ENCODE data around the gene PSG5. TPM values are rescaled to one million over a fixed set of nuclear protein-coding genes. Genes with fewer than 3 reads are reported as not detected.
"Not testable (repeated sequence)": the region's sequence is repeated elsewhere in the genome, so short reads cannot be mapped to it uniquely, and the experiment has no call there.

Gene PSG5
- total RNA-seq, 1 experiment from 2014 or later: not detected

- H2BK5ac ChIP-seq (ENCODE audit: insufficient read length, low read length); H4K91ac ChIP-seq (ENCODE audit: insufficient read length, low read depth, low read length); H3K9ac ChIP-seq (ENCODE audit: extremely low read depth, insufficient read length, low read length); H3K36me3 Mint-ChIP-seq (ENCODE audit: insufficient read depth in 1 of 3, low read depth in 3 of 3); H3K4ac ChIP-seq (ENCODE audit: low read depth, low read length); H2BK120ac ChIP-seq (ENCODE audit: low read depth, low read length, poor library complexity, severe bottlenecking); H3K4me2 ChIP-seq (ENCODE audit: insufficient read depth, insufficient read length, low read length); H4K20me1 ChIP-seq (ENCODE audit: control insufficient read depth, insufficient read depth, insufficient read length); H4K8ac ChIP-seq (replicated peaks; ENCODE audit: insufficient read length, low read depth, low read length); H2BK12ac ChIP-seq (ENCODE audit: insufficient read length, low read depth, low read length); H3K4me1 Mint-ChIP-seq; H3K23ac ChIP-seq (ENCODE audit: insufficient read length, low read depth, low read length); H3T11ph ChIP-seq (ENCODE audit: low read length); H3K27ac ChIP-seq (ENCODE audit: insufficient read length, low read depth, low read length); H3K4me3 Mint-ChIP-seq; H3K14ac ChIP-seq (ENCODE audit: insufficient read depth, low read length); H3K18ac ChIP-seq (ENCODE audit: insufficient read length, low read depth, low read length); H2BK15ac ChIP-seq (ENCODE audit: low read depth, low read length); H3K27me3 ChIP-seq (ENCODE audit: insufficient read depth, low read length); H2AK5ac ChIP-seq (ENCODE audit: insufficient read length, low read length); H3K4me1 ChIP-seq (ENCODE audit: insufficient read depth, low read length); H3K27ac Mint-ChIP-seq; H3K23me2 ChIP-seq (ENCODE audit: insufficient read length, low read depth, low read length, poor library complexity, severe bottlenecking); H2AFZ ChIP-seq (ENCODE audit: low read length); H2BK20ac ChIP-seq (ENCODE audit: low read depth, low read length, poor library complexity, severe bottlenecking); H3K79me1 ChIP-seq (ENCODE audit: insufficient read depth, low read depth, low read length, poor library complexity, severe bottlenecking); H3K79me2 ChIP-seq (ENCODE audit: insufficient read depth, low read length); DNase-seq; H3K27me3 Mint-ChIP-seq (ENCODE audit: low read depth); H4K5ac ChIP-seq (ENCODE audit: insufficient read length, low read depth, low read length); H3K56ac ChIP-seq (ENCODE audit: insufficient read length, low read depth, low read length); H3K9me3 ChIP-seq (ENCODE audit: control insufficient read depth, low read depth, low read length): not testable (repeated sequence)
- peaks cover 54 to 73% of the 10 kb centered on the region in 2 experiments for H3K9me3 Mint-ChIP-seq
- WGBS (ENCODE audit: extremely low coverage, insufficient read length, low lambda C conversion rate): no CpG with 5 or more reads among the region's 1 CpG
Measured at GRCh38 chr19:43226986-43227385, 40.6 kb upstream of the PSG5 start.

Measured in H9 (cell line).